WI38 (cell line): Measurements from ENCODE around the gene RAC3.

Experiments
- H3K4me3 ChIP-seq: 2 replicates; pipeline ENCODE4 v1.5.1; 2011; ENCODE audit warnings: low read depth, mild to moderate bottlenecking, control low read depth, low read length
- TF ChIP-seq, protein P1 (sequence below): IDR thresholded peaks from 2 replicates; pipeline ENCODE4 v1.5.1; 2012; ENCODE audit warnings: low read depth, mild to moderate bottlenecking, control low read depth, low read length

RAC3 gene

DNA sequence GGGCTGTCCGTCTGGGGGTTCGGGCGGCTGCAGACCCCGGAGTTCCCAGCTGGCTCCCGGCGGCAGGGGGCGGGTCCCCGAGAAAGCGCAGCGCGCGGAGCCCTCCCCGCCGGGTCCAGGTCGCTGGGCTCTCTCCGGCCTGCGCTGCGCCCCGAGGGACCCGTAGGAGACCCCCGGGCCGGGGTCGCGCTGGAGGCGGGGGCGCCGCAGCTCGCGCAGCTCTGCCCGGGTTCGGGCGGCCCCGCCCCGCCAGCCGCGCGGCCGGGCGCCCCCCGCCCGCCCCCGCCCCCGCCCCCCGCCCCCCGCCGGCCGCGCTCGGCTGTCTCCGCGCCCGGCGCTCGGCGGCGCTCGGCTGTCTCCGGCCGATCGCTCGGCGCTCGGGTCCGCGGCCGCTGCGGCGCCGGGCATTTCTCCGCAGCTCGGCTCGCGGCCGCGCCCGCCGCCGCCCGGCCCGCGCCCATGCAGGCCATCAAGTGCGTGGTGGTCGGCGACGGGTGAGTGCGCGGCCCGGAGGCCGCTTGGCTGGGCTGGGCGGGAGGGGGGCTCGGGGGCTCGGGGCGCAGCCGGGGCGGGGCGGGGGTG lies at the start of gene RAC3:
Gene RAC3 (plus strand): TSS at position 376 of the 582 bp plus-strand sequence. CDS start 84 bp downstream, at position 460.
- TF ChIP-seq, protein P1, sequence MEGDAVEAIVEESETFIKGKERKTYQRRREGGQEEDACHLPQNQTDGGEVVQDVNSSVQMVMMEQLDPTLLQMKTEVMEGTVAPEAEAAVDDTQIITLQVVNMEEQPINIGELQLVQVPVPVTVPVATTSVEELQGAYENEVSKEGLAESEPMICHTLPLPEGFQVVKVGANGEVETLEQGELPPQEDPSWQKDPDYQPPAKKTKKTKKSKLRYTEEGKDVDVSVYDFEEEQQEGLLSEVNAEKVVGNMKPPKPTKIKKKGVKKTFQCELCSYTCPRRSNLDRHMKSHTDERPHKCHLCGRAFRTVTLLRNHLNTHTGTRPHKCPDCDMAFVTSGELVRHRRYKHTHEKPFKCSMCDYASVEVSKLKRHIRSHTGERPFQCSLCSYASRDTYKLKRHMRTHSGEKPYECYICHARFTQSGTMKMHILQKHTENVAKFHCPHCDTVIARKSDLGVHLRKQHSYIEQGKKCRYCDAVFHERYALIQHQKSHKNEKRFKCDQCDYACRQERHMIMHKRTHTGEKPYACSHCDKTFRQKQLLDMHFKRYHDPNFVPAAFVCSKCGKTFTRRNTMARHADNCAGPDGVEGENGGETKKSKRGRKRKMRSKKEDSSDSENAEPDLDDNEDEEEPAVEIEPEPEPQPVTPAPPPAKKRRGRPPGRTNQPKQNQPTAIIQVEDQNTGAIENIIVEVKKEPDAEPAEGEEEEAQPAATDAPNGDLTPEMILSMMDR: no peak
- peak within 1 kb of the TSS; percentile 54 for H3K4me3 ChIP-seq

DNA sequence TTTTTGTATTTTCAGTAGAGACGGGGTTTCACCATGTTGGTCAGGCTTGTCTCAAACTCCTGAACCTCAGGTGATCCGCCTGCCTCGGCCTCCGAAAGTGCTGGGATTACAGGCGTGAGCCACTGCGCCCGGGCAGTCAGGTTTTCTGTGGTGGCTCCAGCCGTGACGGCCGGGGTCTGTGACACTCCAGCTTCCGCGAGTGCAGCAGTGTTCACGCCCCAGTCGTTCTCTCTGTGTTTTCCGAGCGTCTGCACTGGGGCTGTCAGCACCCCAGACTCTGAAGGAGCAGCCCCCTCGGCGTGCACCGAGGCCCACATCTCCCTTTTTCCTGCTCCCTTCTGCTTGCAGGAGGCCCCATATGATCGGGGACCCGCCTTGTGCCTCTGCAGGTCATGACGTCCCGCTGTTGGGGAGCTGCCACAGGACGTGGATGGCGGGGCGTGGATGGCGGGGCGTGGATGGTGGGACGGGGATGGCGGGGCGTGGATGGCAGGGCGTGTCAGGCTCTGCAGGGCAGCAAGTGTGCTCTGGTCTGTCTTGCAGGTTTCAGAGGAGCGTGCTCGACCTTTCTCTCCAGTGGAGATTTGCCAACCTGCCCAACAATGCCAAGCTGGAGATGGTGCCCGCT lies 48.4 kb upstream of the RAC3 start:
- no peak overlapping the region for H3K4me3 ChIP-seq
- TF ChIP-seq, protein P1: no peak

DNA sequence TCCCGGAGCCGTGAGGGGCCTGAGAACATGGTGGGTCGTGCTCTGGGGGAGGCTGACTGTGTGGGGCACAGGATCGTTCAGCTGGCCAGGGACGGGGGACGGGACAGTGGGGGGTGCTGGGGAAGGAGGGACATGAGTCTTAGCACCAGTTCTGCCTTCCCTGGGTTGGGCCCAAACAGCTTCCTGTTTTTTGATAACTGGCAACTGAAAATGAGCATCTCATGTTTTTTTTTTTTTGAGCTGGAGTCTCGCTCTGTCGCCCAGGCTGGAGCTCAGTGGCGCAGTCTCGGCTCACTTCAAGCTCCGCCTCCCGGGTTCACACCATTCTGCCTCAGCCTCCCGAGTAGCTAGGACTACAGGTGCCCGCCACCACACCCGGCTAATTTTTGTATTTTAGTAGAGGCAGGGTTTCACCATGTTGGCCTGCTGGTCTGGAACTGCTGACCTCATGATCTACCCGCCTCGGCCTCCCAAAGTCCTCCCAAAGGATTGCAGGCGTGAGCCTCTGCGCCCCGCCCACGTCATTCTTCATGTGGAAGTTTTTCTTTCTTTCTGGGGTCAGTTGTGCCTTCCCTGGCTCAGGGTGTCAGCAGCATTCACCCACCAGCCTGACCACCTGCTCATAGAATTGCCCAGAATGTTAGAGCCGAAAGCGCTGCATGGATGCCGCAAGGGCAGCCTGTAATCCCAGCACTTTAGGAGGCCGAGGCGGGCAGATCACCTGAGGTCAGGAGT lies 47.7 kb upstream of the RAC3 start:
- H3K4me3 ChIP-seq: no peak overlapping the region
- TF ChIP-seq, protein P1: no peak

GRCh38 chr17:81984773-81985410 lies 46.6 kb upstream of the RAC3 start:
- H3K4me3 ChIP-seq: no peak overlapping the region
- TF ChIP-seq, protein P1: no peak

DNA sequence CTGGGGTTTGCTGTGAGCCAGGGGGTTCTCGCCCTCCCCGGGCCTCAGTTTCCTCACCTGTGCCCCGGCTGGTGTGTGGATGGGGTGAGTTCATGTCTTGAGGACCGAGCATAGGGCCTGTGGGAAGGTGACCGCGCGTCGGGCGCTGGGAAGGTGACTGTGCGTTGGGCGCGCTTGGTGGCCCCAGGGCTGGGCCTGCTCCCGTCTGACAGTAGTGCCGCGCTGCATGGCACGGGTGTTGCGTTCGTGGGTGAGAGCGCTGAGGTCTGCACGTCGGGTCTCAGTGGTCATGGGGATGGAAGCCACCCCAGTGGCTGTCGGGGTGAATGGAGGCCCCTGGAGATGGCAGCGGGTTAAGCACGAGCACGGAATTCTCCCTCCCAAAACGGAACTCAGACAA lies 44.9 kb upstream of the RAC3 start:
- H3K4me3 ChIP-seq: no peak overlapping the region
- TF ChIP-seq, protein P1: no peak

- H3K4me3 ChIP-seq: no peak overlapping the region
- TF ChIP-seq, protein P1: no peak
These were observed 44.2 kb upstream of the RAC3 start for GRCh38 chr17:81987161-81987770.
